Hematopoietic multipotent progenitor cell treated with erythropoietin and hydrocortisone succinate and interleukin-3 and kit ligand, for 17 days (in vitro differentiated cells): ENCODE results near the gene TRAPPC2L.
"Not testable (repeated sequence)": the region's sequence is repeated elsewhere in the genome, so short reads cannot be mapped to it uniquely, and the experiment has no call there.

ENCODE experiments used
- DNase-seq: peaks from one replicate; pipeline ENCODE4 v3.0.0-alpha.2; 2015; ENCODE audit warnings: low spot score

Gene TRAPPC2L

GRCh38 chr16:88893127-88893968 is 36.4 kb downstream of the TRAPPC2L start:
- DNase-seq = no peak

- not testable (repeated sequence) for DNase-seq
Measured at GRCh38 chr16:88894266-88894665, 37.3 kb downstream of the TRAPPC2L start.

- DNase-seq = no peak
Measured at GRCh38 chr16:88894681-88895300, 37.9 kb downstream of the TRAPPC2L start.

DNA sequence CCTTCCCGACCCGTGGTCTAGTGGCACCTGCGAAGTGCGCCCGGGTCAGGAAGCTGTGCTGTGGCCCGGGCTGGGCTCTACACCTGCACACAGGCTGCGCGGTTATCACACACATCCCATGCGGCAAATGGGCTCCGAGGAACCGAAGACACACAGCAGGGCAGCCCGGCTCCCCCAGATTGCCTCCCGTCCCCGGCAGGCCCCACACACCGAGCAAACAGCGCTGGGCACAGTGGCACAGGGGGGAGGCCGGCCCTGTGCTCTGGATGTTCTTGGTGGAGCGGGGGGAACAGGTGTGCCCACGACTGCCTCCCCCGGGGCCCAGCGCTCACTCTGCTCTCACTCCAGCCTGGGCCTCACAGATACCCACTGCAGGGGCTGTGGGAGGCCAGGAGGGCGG is 38.4 kb downstream of the TRAPPC2L start:
- no peak for DNase-seq

DNA sequence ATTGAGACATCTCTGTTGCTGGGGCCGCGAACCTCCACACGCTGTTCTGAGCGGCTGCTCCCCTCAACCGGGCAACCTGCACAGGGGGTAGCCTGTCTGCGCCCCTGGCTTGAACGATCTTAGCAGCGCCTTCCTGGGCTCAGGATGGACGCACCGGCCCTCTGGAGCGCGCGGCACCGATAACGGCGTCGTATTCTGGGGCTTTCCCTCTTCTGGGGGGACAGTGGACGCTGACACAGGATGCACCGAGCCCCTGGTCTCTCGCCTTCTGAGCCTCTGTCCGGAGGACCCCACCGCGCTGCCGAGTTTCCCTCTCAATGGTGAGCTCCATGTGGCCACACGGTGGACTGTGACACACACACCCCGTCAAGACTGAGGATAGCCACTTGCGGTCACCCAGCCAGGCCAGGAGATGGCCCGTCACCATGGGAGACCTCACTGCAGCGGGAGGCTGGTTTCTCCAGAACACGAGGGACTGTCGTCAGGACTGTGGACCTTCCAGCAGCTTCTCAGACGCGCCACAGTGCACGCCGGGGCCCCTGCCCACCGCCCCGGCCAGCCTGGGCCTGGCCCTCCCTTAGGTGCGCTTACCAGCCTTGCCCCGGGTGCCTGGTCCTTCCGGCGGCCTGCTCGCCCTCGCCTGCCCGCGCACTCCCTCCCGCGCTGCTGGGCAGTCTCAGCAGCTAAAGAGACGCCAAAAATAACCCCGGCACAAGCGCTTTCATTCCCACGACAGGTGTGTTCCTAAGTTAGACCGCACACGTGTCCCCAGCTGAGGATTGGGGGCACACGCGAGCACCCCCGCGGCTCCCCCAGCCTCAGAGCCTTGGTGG is 39.5 kb downstream of the TRAPPC2L start:
- DNase-seq = no peak

- DNase-seq = no peak
Measured at GRCh38 chr16:88897696-88898425, 40.9 kb downstream of the TRAPPC2L start.

GRCh38 chr16:88899901-88900661 is 43.2 kb downstream of the TRAPPC2L start:
- DNase-seq = no peak

DNA sequence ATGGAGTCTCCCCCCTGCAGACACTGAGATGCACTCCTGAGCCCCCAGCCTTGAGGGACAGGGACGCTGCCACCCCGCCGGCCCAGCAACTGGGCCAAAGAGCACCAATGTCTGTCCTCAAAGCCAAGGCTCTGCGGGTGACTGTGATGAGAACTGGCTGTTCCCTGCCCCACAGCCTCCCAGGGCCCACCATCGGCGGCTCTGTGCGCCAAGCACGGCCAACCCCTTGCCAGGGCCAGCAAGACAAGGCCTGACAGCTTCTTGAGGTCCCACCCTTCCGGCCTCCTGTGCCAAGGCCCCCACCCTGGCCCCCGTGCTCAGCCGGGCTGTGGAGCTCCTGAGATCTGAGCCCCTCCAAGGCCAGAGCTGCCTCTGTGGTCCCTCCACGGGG is 43.7 kb downstream of the TRAPPC2L start:
- no peak for DNase-seq

DNA sequence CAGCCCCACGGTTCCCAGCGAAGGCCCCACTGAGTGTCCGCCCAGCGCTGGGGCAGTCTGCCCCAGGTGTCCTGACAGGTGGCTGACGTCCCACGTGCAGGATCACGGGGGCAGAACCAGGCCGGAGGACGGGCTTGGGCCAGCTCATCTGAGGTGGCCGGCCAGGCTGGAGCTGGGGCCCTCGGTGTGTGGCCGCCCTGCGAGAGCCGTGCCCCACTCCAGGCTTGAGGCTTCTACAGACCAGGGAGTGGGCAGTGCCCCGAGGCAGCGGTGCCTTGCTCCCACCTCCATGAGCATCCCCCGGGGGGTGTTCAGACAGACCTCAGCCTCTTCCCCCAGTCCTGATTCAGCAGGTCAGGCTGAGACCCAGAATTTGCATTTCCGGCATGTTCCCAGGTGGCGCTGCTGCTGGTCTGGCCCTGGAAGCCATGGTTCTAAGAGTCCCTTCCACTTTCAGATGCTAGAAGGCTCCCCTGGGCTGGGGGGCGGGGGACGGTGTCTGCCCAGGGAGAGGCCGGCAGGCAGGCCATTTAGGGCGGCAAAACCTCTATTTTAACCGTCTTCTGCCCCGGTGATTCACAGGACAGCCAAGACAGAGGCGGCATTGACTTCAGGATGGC is 44.9 kb downstream of the TRAPPC2L start:
- no peak for DNase-seq

DNA sequence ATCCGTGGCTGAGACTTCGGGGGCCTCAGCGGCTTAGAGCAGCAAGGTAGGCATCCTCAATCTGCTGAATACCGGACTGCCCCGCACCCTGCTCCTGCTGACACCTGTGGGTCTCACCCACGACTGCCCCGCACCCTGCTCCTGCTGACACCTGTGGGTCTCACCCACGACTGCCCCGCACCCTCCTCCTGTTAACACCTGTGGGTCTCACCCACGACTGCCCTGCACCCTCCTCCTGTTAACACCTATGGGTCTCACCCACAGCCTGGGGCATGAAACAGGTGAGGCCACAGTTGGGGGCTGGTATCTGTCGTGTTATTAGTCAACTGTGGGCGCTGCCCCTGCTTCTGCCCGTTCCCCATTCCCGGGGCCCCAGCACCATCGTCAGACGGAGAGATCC is 45.8 kb downstream of the TRAPPC2L start:
- DNase-seq = no peak

- no peak for DNase-seq
Measured at GRCh38 chr16:88903267-88903666, 46.3 kb downstream of the TRAPPC2L start.

- no peak for DNase-seq
Measured at GRCh38 chr16:88904676-88905365, 47.9 kb downstream of the TRAPPC2L start.

DNA sequence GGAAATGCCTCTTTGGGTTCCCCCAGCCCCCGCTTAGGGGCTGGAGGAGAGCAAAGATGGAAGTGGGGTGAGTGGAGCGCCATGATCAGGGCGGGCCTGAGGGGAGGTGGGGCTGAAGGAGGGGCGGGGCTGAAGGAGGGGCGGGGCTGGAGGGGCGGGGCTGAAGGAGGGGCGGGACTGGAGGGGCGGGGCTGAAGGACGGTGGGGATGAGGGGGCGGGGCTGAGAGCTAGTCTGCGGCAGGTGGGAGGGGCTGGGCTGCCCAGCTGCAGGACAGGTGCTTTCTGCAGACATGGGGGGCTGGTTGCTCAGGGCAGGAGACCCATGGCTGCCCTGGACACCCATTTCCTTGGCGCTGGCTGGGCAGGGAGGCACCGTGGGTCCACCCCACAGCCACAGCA is 48.6 kb downstream of the TRAPPC2L start:
- no peak for DNase-seq

- no peak for DNase-seq
Measured at GRCh38 chr16:88906020-88906419, 49.1 kb downstream of the TRAPPC2L start.

DNA sequence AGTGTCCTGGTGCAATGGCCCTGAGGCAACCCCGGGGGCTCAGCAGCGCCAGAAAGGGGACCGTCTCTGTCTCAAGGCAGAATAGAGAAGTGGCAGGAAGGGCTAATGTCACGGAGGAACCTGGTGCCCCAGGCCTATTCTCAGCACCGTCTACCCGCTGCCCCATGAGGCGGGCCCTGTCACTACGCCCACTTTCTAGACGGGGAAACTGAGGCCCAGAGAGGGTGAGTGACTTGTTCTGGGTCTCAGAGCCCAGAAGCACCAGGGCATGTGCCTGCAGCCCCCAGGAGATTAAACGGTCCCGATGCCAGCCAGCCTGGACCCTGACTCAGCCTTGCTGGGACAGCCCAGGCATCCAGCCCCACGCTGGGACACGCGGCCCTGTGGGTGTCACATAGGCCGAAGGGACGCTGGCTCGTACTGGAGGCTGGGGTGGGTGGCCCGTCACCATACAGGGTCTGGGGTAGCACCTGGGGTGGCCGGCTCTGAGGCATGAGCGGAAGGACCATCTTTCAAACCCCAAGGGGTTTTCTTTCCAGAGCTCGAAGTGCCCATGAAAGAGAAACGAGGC is 49.7 kb downstream of the TRAPPC2L start:
- DNase-seq = no peak

- no peak for DNase-seq
Measured at GRCh38 chr16:88907768-88908167, 50.8 kb downstream of the TRAPPC2L start.

DNA sequence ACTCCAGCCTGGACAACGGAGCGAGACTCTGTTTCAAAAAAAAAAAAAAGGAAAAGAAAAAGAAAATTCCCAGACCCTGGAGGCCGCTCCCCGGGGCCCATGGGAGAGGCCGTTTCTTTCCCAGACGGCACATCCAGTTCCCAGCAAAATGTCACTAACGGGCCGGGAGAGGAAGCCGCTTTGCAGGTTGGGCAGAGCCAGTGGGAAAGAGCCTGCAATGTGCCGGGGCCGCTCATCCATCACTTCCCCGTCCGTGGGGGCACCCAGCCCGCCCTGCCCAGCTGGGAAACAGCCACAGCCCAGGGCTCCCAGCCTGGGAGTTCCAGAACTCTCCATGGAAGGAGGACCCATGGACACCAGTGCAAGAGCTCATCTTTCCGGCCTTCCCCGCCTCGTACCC is 51.4 kb downstream of the TRAPPC2L start:
- no peak for DNase-seq

DNA sequence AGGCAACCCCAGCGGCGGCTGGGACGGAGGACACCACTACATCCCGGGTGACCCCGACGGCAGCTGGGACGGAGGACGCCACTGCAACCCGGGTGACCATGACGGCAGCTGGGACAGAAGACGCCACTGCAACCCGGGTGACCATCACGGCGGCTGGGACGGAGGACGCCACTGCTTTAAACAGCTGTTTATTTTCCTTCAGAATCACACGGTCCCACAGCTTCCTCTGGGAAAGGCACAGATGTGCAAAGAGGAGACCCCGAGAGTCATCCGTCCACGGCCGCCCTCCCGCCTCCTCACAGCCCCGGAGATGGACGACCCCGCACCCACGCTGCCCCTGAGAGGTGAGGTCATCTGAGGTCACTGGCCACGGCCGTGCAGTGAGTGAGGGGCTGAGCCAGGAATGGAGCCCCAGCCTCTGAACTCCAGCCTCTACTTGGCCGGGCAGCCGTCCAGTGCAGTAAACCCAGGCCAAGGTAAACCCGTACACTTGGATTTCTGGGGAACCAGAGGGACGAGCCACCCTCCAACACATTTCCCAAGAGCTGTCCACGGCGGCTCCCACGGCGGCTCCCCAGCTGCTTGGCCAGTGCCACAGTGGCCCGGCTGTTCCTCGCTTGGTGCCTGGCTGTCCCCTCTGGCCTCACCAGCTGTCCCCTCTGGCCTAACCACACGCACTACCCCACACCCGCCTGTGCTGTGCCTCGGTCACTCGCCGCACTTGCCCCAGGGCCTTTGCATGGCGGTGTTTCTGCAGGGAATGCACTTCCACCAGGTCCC is 52.7 kb downstream of the TRAPPC2L start:
- DNase-seq = no peak
